ENCODE data around the gene PDE7B.
"Not testable (repeated sequence)": the region's sequence is repeated elsewhere in the genome, so short reads cannot be mapped to it uniquely, and the experiment has no call there.

The PDE7B gene

GRCh38 chr6:136087986-136088385 lies 236.5 kb downstream of the PDE7B start:
- no peaks in the 10 kb centered on the region for H3K27me3 Mint-ChIP-seq
- H3K36me3 Mint-ChIP-seq: no peaks in the 10 kb centered on the region
- H3K9me3 Mint-ChIP-seq: no peaks in the 10 kb centered on the region
- DNase-seq: no peak
- no peak overlapping the region for H3K4me3 Mint-ChIP-seq
- no peaks in the 10 kb centered on the region for H3K4me1 Mint-ChIP-seq
- H3K27ac Mint-ChIP-seq: no peak overlapping the region
- CTCF ChIA-PET: no interaction called here

DNA sequence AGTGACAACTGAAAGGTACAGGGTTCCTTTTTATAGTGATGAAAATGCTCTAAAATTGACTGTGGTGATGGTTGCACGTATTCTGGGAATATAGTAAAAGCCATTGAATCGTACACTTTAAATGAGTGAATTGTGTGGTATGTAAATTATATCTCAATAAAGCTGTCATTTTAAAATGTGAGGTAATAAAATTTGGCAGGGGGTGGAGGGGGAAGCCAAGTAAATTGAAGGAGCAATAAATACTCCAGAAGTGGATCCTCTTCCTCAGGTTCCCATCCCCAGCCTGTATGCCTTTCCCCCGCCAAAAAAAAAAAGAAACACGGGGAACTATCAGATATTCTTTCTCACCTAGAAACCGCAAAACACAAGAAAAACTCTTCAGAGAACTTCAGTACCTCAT lies 237.2 kb downstream of the PDE7B start:
- Mint-ChIP-seq H3K27me3 (no peaks in the 10 kb centered on the region), H3K36me3 (no peaks in the 10 kb centered on the region), H3K27ac (no peak overlapping the region), H3K4me1 (no peaks in the 10 kb centered on the region), H3K9me3 (no peaks in the 10 kb centered on the region), H3K4me3 (no peak overlapping the region)
- DNase-seq: no peak
- CTCF ChIA-PET: no interaction called here

- Mint-ChIP-seq H3K4me3 (no peak overlapping the region), H3K27me3 (no peaks in the 10 kb centered on the region), H3K4me1 (no peaks in the 10 kb centered on the region), H3K36me3 (no peaks in the 10 kb centered on the region), H3K27ac (no peak overlapping the region), H3K9me3 (no peaks in the 10 kb centered on the region)
- CTCF ChIA-PET: no interaction called here
- no peak for DNase-seq
These were observed 238.4 kb downstream of the PDE7B start for GRCh38 chr6:136089876-136090275.

DNA sequence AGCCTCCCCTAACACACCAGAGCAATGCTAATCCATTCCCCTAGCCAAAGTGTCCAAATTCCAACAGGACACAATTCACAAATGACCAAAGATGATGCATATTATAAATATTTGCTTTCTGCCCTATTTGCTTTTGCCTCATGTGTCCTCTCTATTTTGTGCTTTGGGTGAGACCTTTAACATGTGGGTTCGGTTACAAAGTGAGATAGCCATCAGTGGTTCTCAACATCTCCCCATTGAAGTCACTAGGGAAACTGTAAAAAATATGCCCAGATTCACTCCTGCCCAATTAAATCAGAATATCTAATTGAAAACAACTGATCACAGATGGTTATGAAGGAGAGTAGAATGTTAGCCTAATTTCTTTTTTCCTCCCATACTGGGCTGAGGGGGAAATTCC lies 239.4 kb downstream of the PDE7B start:
- H3K27ac Mint-ChIP-seq: no peak overlapping the region
- H3K9me3 Mint-ChIP-seq: no peaks in the 10 kb centered on the region
- no peaks in the 10 kb centered on the region for H3K27me3 Mint-ChIP-seq
- CTCF ChIA-PET: no interaction called here
- no peak overlapping the region for H3K4me3 Mint-ChIP-seq
- H3K4me1 Mint-ChIP-seq: no peaks in the 10 kb centered on the region
- H3K36me3 Mint-ChIP-seq: no peaks in the 10 kb centered on the region
- DNase-seq: no peak

GRCh38 chr6:136092897-136093296 lies 241.4 kb downstream of the PDE7B start:
- Mint-ChIP-seq H3K4me1 (no peaks in the 10 kb centered on the region), H3K4me3 (no peak overlapping the region), H3K27me3 (no peaks in the 10 kb centered on the region), H3K9me3 (no peaks in the 10 kb centered on the region), H3K36me3 (no peaks in the 10 kb centered on the region), H3K27ac (no peak overlapping the region)
- DNase-seq: no peak
- CTCF ChIA-PET: no interaction called here

GRCh38 chr6:136093835-136094234 lies 242.3 kb downstream of the PDE7B start:
- Mint-ChIP-seq H3K27me3 (no peaks in the 10 kb centered on the region), H3K4me1 (no peaks in the 10 kb centered on the region), H3K9me3 (no peaks in the 10 kb centered on the region), H3K4me3 (no peak overlapping the region), H3K27ac (no peak overlapping the region), H3K36me3 (no peaks in the 10 kb centered on the region)
- CTCF ChIA-PET: no interaction called here
- DNase-seq: no peak

DNA sequence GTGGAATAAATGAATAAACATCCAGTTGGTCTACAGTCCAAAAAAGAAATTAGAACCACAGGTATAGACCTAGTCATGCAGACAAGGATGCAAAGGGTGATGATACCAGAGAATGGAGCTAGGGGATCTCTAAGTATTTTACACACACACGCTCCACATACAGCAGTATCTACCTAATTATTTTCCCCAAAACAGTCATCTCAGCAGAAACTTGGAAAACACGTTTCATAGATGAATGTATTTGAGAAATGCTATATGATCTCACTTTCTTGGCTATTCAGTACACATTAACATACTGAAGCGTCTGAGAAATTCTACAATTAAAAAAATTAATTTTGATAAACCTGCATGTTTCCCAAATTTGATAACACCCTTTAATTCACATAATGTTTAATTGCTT lies 243.3 kb downstream of the PDE7B start:
- DNase-seq: no peak
- H3K36me3 Mint-ChIP-seq: no peaks in the 10 kb centered on the region
- H3K4me3 Mint-ChIP-seq: no peak overlapping the region
- no peak overlapping the region for H3K27ac Mint-ChIP-seq
- no peaks in the 10 kb centered on the region for H3K9me3 Mint-ChIP-seq
- no peaks in the 10 kb centered on the region for H3K27me3 Mint-ChIP-seq
- no peaks in the 10 kb centered on the region for H3K4me1 Mint-ChIP-seq
- CTCF ChIA-PET: no interaction called here

GRCh38 chr6:136095986-136096385 lies 244.5 kb downstream of the PDE7B start:
- CTCF ChIA-PET: no interaction called here
- Mint-ChIP-seq H3K4me1 (no peaks in the 10 kb centered on the region), H3K27ac (no peak overlapping the region), H3K4me3 (no peak overlapping the region), H3K27me3 (no peaks in the 10 kb centered on the region), H3K36me3 (no peaks in the 10 kb centered on the region), H3K9me3 (no peaks in the 10 kb centered on the region)
- no peak for DNase-seq

DNA sequence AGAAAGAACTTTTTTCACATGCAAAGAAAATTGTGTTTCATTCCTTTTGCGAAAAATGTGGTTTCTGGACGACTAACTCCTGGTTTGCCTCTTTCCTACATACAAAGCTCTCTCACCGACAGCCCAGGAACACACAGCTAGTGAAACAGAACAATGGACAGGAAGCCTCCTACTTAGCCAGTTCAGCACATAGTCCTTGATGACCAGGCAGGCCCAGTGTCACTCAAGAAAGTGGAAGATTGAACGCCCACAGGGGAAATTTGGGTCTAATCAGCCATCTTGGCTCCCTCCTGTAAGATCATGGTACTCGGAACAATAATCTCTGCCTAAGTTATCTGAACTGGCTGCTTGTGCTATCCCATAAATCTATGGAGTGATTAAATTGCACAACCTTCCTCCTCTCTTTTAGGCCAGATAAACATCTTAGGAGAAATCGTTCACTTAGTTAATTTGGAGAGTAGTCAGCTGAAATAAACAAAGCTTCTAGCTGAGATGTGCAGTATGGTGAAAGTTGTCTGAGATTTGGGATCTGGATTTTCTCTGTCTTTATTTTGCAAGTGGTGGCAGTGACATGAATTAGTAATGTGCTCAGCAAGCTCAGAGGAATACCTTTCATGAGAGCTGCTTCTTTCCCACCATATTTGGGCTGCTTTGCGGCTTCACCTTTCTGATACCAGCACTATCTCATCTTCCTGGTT lies 251.6 kb downstream of the PDE7B start:
- Mint-ChIP-seq H3K9me3 (no peaks in the 10 kb centered on the region), H3K27me3 (no peaks in the 10 kb centered on the region), H3K36me3 (no peaks in the 10 kb centered on the region), H3K4me1 (no peaks in the 10 kb centered on the region), H3K4me3 (no peak overlapping the region), H3K27ac (no peak overlapping the region)
- no peak for DNase-seq
- CTCF ChIA-PET: interaction anchor here (1.3 kb wide), 1 partner anchor 123 kb away, joined by 3 read pairs; no protein-coding TSS in a partner anchor

- DNase-seq: no peak
- Mint-ChIP-seq H3K4me1 (no peaks in the 10 kb centered on the region), H3K9me3 (no peaks in the 10 kb centered on the region), H3K27me3 (peaks cover 3% of the 10 kb centered on the region), H3K4me3 (no peak overlapping the region), H3K36me3 (no peaks in the 10 kb centered on the region), H3K27ac (no peak overlapping the region)
- CTCF ChIA-PET: no interaction called here
These were observed 252.3 kb downstream of the PDE7B start for GRCh38 chr6:136103763-136104311.

DNA sequence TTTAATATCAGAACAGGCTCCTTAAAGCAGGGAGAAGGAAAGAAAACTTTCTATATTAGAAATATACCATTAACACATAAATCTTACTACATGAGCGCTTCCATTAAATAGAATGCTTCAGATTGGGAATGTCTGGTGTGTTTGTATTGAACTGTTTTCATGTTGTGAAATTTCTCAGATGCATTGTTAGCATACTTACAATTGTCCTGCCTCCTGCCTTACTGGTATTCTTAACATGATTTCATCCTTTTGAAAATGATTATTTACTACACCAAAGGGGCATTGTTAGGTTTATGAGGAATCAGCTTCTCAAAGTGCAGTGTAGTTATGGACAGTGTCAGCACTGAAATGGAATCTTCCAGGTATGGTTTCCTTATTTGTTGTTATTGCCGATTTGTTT lies 253.1 kb downstream of the PDE7B start:
- no peak for DNase-seq
- no peaks in the 10 kb centered on the region for H3K9me3 Mint-ChIP-seq
- H3K27me3 Mint-ChIP-seq: peaks cover 4% of the 10 kb centered on the region
- no peak overlapping the region for H3K27ac Mint-ChIP-seq
- CTCF ChIA-PET: no interaction called here
- no peak overlapping the region for H3K4me3 Mint-ChIP-seq
- H3K36me3 Mint-ChIP-seq: no peaks in the 10 kb centered on the region
- no peaks in the 10 kb centered on the region for H3K4me1 Mint-ChIP-seq

DNA sequence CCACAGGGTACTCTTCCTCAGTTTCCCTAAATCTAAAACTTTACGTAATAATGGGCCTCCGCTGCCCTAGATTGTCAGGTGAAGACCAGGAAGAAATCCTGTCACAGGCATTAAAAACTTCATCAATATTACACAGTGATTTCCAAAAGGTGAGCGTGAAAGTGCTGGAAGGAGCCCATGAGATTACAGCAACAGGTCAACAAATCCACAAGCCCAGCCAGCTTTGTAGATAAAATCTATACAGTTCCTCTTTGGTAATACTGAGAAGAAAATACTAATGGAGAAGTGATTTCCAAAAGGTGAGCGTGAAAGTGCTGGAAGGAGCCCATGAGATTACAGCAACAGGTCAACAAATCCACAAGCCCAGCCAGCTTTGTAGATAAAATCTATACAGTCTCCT lies 254.3 kb downstream of the PDE7B start:
- H3K4me3 Mint-ChIP-seq, CTCF ChIA-PET, H3K36me3 Mint-ChIP-seq, H3K4me1 Mint-ChIP-seq, H3K27me3 Mint-ChIP-seq, H3K27ac Mint-ChIP-seq, DNase-seq, H3K9me3 Mint-ChIP-seq: not testable (repeated sequence)

DNA sequence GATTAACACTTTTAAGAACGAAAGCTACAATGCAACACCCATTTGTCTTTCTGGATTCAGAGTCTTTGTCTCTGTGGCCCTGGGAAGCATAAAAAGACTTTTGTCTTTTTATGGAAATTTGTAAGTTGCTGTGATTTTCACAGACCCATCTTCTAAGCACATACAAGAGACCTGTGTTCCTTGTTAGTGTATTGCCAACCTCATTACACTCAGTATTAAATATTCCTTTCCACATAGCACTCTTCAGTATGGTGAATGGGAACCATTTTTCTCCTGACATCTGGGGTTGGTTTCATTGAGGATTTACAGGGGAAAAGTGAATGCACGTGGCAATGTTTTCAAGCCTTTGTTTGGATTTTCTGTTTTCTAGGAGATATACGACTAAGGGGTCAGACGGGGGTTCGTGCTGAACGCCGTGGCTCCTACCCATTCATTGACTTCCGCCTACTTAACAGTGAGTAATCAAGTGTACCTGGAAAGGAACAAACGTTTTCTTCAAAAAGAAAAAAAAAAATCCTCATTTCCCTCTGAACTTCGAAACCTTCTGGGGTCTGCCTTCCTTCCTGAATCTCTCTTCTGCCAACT lies 257.0 kb downstream of the PDE7B start:
- DNase-seq: no peak
- Mint-ChIP-seq H3K36me3 (no peaks in the 10 kb centered on the region), H3K27ac (no peak overlapping the region), H3K27me3 (peaks cover 4% of the 10 kb centered on the region), H3K4me3 (no peak overlapping the region), H3K4me1 (no peaks in the 10 kb centered on the region), H3K9me3 (no peaks in the 10 kb centered on the region)
- CTCF ChIA-PET: no interaction called here

DNA sequence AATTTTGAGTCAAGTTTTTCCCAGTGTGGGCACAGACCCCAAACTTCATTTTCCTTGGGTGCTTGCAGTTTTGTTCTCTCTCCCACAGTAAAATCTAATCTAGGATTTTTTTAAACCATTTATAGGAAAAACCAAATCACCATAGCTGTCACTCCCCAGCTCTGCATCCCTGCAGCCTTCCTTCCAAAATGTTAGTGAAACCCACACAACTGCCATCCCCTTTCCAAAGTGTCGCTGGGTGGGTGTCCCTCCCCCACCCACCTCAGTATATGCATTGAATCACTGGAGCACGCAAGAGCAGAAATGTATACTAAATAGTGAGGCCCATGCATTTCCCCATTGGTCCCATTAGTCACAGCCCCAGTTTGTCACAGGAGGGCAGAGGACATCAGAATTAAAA lies 260.3 kb downstream of the PDE7B start:
- H3K4me3 Mint-ChIP-seq: no peak overlapping the region
- H3K36me3 Mint-ChIP-seq: no peaks in the 10 kb centered on the region
- H3K27me3 Mint-ChIP-seq: peaks cover 11% of the 10 kb centered on the region
- DNase-seq: no peak
- CTCF ChIA-PET: no interaction called here
- H3K9me3 Mint-ChIP-seq: no peaks in the 10 kb centered on the region
- no peaks in the 10 kb centered on the region for H3K4me1 Mint-ChIP-seq
- no peak overlapping the region for H3K27ac Mint-ChIP-seq

DNA sequence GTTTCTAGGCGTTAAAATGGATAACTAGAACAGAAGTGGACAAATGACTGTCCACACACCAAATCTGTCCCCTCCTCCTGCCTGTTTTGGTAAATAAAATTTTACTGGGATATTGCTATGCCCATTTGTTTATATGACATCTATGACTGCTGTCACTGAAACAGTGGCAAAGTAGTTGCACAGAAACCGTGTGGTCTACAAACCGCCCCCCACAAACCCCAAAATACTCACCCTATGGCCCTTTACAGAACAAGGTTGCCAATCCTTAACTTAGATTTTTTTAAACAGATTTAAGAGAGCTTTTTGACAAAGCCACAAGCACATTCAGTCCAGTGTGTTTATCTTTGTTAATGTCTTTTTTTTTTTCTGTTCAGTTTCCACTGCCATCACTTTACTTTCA lies 260.8 kb downstream of the PDE7B start:
- no peak for DNase-seq
- Mint-ChIP-seq H3K36me3 (no peaks in the 10 kb centered on the region), H3K27me3 (peaks cover 11% of the 10 kb centered on the region), H3K9me3 (no peaks in the 10 kb centered on the region), H3K4me3 (no peak overlapping the region), H3K27ac (no peak overlapping the region), H3K4me1 (no peaks in the 10 kb centered on the region)
- CTCF ChIA-PET: no interaction called here
